DMS 273 (cell line): Measurements from ENCODE around the gene MERTK.

Experiments used
- DNase-seq: peaks from one replicate; lab custom pipeline; 2025; ENCODE audit not compliant: unreplicated experiment; lab: John Stamatoyannopoulos, UW

Gene MERTK

DNA sequence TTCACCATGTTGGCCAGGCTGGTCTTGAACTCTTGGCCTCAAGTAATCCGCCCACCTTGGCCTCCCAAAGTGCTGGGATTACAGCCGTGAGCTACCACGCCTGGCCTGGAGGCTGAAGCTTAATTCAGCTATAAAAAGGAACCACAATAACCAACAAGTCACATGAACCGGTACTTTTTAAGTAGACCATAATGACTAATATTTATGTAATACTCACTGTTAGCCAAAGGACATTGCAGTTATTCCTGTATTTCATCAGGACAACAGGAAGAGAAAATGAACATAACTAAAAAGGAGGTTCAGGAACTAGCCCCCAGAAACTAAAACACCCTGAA, 107.6 kb downstream of the MERTK start:
- DNase-seq = no peak

- no peak for DNase-seq
These were observed 109.1 kb downstream of the MERTK start for GRCh38 chr2:112007493-112007892.

GRCh38 chr2:112008910-112009485, 110.6 kb downstream of the MERTK start:
- no peak for DNase-seq

- no peak for DNase-seq
These were observed 112.3 kb downstream of the MERTK start for GRCh38 chr2:112010751-112011150.

DNA sequence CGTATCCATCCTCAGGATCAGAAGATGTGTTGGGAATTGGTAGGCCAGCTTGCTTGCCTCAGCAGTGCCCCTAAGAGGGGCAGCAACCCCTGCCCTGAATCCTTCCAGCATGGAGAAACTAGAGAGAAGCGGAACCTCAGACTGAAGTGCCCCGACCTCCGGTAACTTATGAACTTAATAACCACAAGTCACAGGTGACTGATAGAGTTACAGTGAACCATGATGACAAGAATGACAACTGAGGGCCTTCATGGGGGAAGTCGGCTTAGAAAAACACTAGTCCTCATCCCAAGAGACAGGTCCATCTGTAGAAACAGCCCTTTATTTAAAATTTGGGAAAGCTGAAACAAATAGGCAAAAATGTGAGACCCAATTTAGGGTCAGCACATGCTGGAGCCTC, 114.1 kb downstream of the MERTK start:
- DNase-seq = no peak

- DNase-seq = no peak
These were observed 120.4 kb downstream of the MERTK start for GRCh38 chr2:112018846-112019245.

- DNase-seq = no peak
These were observed 121.2 kb downstream of the MERTK start for GRCh38 chr2:112019569-112019982.

- DNase-seq = peak; percentile 23
These were observed 122.2 kb downstream of the MERTK start for GRCh38 chr2:112020561-112020960.

DNA sequence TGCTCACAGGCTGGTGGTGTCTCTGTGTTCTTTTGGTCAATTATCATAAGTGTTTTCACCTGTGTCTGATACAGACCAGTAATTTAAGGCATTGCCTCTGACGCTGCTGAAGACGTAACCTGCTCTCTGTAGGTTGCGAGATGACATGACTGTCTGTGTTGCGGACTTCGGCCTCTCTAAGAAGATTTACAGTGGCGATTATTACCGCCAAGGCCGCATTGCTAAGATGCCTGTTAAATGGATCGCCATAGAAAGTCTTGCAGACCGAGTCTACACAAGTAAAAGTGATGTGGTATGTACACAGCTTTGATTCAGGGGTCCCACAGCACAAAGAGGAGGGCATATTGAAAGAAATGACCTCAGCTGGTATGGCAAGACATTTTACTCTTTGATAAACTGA, 122.9 kb downstream of the MERTK start:
- no peak for DNase-seq

GRCh38 chr2:112021781-112022231, 123.4 kb downstream of the MERTK start:
- no peak for DNase-seq

GRCh38 chr2:112023707-112024106, 125.3 kb downstream of the MERTK start:
- no peak for DNase-seq

DNA sequence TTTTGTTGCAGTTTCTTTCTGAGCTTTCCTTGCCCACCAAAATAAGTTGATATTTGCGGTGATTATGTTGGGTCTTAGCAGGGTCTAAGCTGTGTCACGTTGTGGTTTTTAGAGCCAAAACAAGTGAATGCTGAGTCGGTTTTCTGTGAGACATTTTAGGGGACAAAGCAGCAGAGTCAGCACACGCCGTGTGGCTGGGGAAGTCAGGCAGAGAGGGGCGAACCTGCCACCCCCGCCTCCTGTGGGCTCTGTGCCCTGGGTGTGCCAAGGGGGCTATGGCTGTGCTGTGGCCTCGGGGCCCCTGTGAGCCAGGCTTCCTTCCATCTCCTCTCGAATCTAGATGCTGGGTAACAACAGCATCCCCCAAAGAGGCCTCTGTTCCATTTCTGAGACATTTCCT, 125.8 kb downstream of the MERTK start:
- no peak for DNase-seq

- DNase-seq = no peak
These were observed 126.6 kb downstream of the MERTK start for GRCh38 chr2:112024896-112025491.

DNA sequence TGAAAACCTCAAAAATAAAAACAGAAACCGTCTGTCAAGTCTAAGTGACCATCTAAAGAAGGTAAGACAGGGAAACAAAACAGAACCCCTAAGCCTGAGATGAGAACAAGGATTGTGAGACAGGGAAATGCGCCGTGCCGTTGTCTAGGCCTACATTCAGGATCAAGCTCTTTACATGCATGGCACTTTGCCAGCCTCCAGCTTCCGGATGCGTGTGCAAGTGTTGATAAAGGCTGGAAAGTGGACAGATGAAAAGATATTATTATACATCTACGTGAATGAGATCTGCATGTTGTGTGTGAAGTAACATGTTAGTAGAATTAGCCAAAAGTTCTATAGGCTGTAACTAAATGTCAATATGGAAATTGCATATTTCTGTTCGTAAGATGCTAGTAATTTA, 128.1 kb downstream of the MERTK start:
- peak; percentile 34 for DNase-seq

DNA sequence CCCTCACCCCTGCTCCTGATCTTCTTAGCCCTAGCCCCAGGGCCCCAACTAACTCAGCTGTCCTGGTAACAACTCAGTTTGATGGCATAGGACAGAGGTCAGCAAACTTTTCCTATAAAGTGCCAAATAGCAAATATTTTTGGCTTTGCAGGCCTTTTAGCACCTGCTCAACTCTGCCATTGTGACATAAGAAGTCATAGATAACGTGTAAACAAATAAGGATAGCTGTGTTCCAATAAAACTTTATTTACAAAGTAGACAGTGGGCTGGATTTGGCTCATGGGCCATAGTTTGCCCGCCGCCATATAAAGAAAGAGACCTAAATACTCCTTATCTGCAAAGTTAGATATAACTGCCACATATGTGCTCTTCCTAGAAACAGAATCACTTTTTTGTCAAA, 129.4 kb downstream of the MERTK start:
- no peak for DNase-seq

GRCh38 chr2:112029164-112029563, 130.8 kb downstream of the MERTK start:
- no peak for DNase-seq

GRCh38 chr2:112031473-112032223, 133.2 kb downstream of the MERTK start:
- peak; percentile 92 for DNase-seq

GRCh38 chr2:112032224-112032586, 133.8 kb downstream of the MERTK start:
- DNase-seq = peak; percentile 92

DNA sequence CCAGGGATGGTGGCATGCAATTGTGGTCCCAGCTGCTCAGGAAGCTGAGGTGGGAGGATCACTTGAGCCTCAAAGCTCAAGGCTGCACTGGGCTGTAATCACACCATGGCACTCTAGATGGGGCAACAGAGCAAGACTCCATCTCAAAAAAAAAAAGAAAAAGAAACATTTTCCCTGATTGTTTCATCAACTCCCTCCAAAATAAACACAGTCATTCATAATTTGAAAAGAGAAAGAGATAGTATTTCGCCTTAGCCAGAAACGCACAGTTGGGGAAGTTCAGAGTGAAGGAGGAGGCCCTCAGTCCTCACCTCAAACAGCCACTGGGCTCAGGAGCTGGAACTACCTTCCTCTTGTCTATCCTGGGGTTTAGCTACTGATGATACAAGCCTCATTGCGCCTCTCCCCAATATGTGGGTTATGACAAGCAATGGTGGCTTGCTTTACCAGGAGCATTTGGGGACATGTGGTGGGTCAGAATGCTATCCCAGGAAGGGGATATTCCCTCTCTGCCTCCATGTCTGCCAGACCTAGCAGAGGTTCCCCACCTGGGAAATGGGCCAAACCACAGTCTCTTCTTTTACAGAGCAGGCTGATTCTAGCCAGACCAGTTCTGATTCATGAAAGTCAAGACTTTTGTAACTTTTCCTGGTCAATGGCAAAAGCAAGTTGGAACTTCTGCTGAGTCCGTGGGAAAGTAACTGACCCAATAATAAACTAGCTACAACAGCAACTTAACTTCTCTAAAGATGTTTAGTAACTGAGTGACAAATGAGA, 134.5 kb downstream of the MERTK start:
- DNase-seq = peak; percentile 73

- DNase-seq = peak; percentile 16
These were observed 135.2 kb downstream of the MERTK start for GRCh38 chr2:112033600-112033999.

- no peak for DNase-seq
These were observed 136.5 kb downstream of the MERTK start for GRCh38 chr2:112034924-112035323.

- no peak for DNase-seq
These were observed 137.4 kb downstream of the MERTK start for GRCh38 chr2:112035786-112036185.
